Measurements from ENCODE around the gene PGRMC2.

The PGRMC2 gene

DNA sequence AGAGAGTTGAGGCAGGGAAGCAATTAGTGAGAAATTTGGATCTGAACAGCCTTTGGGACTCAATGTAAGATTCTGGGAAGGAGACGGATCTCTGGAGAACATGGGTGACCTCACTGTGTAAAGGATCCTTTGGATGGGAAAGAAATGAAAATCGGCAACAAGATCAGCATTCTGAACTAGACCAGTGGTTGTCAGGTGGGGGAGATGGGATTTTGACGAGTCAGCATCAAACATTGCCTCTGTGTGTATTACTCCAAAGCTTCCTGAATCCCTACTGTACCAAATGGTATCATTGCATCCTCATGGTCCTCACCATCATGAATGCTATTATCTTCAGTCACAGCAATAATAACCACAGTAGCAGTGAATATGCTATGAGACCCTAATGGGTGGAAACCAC lies 52.8 kb downstream of the PGRMC2 start:
- no peak for DNase-seq (ENCODE audit: low read depth)
- in situ Hi-C loops (cut with HindIII; ENCODE audit: low sequenced_read_pairs) = no loop called here
- TF ChIP-seq, protein P1, sequence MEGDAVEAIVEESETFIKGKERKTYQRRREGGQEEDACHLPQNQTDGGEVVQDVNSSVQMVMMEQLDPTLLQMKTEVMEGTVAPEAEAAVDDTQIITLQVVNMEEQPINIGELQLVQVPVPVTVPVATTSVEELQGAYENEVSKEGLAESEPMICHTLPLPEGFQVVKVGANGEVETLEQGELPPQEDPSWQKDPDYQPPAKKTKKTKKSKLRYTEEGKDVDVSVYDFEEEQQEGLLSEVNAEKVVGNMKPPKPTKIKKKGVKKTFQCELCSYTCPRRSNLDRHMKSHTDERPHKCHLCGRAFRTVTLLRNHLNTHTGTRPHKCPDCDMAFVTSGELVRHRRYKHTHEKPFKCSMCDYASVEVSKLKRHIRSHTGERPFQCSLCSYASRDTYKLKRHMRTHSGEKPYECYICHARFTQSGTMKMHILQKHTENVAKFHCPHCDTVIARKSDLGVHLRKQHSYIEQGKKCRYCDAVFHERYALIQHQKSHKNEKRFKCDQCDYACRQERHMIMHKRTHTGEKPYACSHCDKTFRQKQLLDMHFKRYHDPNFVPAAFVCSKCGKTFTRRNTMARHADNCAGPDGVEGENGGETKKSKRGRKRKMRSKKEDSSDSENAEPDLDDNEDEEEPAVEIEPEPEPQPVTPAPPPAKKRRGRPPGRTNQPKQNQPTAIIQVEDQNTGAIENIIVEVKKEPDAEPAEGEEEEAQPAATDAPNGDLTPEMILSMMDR (IDR thresholded peaks at IDR 0.05; ENCODE audit: low read depth, low read length, missing control alignments) = no peak
- H3K4me3 ChIP-seq (ENCODE audit: low read depth, low read length) = no peak overlapping the region

DNA sequence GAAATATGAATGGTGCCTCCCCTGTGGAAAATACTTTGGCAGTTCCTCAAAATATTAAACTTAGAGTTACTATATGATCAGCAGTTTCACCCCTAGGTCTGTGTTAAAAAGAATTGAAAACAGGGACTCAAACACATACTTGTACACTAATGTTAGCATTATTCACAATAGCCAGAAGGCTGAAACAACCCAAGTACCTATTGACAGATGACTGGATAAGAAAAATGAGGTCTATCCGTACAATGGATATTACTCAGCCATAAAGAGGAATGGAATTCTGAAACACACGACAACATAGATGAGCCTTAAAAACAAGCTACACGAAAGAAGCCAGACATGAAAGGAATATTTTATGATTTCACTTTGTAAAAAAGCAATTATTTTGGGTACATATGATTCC lies 54.9 kb downstream of the PGRMC2 start:
- no peak for DNase-seq (ENCODE audit: low read depth)
- in situ Hi-C loops (cut with HindIII; ENCODE audit: low sequenced_read_pairs) = no loop called here
- no peak overlapping the region for H3K4me3 ChIP-seq (ENCODE audit: low read depth, low read length)
- TF ChIP-seq, protein P1 (IDR thresholded peaks at IDR 0.05; ENCODE audit: low read depth, low read length, missing control alignments) = no peak

DNA sequence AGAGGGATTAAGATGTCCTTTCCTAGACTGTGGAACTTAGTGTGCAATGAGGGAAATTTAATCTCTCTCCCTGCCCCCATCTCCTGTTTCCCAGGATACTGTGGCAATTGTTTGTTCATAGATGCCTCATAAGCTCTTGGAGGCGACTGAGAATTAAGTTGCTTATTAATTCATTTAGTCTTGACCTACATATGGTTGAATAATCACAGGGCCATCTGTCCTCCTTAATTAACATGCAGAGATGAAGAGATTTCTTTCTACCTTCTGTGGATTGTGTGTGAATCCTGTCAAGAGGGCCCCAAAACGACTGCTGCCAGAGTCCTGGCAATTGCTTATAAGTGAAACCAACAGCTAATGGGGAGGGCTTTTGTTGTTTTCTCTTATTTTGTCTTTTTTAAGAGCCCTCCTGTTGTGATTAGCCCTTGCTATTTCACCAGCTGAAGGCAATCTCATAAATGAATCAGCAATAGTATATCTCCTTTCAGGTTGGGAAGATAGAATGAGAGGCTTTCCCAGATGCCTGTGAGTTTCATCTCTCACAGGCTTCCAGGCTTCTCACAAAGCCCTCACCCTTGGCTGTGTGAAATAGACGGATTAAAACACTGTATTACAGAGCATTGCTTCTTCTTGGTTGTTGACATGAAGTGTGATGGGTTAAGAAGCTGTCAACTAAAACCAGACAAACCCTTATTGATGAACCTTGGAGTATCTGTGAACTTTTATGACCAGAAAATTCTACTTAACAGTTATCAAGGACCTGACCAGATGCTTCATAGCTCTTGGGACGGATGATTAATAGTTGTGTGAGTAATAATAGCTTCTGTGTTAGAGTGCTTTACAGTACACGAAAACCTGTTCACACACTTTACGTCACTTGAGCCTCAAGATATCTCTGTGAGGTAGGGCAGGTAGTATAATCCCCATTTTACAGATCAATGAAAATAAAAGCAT lies 58.5 kb downstream of the PGRMC2 start:
- TF ChIP-seq, protein P1 (IDR thresholded peaks at IDR 0.05; ENCODE audit: low read depth, low read length, missing control alignments) = no peak
- in situ Hi-C loops (cut with HindIII; ENCODE audit: low sequenced_read_pairs) = no loop called here
- no peak for DNase-seq (ENCODE audit: low read depth)
- H3K4me3 ChIP-seq (ENCODE audit: low read depth, low read length) = no peak overlapping the region

DNA sequence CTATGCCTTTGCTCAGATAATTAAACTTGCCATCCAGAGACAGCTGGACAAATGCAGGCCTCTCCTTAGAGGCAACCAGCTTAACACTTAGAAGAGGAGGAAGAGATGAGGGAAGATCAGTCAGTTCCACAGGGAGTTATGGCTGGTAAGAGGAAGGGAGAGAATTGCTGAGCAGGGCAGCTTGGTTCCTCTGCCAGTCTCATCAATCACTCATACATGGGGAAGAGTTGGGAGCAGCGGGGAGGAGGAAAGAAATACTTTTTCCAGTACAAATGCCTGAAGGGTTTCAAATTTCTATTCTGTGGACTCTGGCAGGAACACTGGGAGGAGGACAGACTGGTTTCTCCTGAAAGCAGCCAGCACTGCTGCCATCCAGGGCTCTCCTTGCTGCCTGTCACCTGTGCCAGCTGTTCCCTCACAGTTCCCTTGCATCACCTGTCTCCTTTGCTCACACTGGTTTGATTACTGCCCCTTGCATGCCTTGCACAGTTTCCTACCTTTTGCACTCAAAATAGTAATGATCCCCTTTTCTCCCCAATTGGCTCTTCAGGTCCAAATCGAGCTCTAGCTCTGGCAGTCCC lies 59.5 kb downstream of the PGRMC2 start:
- no peak overlapping the region for H3K4me3 ChIP-seq (ENCODE audit: low read depth, low read length)
- TF ChIP-seq, protein P1 (IDR thresholded peaks at IDR 0.05; ENCODE audit: low read depth, low read length, missing control alignments) = no peak
- DNase-seq (ENCODE audit: low read depth) = no peak
- in situ Hi-C loops (cut with HindIII; ENCODE audit: low sequenced_read_pairs) = no loop called here

DNA sequence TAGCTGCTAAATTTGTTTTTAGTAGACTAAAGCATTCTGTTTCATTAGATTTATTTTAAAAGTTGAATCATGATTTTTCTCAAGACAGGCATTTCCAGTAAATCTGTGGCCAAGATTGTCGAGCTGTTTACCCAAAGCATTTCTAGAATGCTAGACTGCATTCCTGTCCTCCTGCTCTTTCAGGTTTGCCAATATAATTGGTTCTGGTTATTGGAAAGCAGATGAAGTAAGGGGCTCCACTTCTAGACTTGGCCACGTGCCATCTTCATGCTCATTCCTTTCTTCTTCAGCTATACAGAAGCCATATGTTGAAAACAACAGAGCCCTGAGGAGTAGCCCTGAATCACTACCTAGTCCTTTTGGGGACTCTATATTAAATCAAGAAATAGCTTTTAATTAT lies 62.5 kb downstream of the PGRMC2 start:
- TF ChIP-seq, protein P1 (IDR thresholded peaks at IDR 0.05; ENCODE audit: low read depth, low read length, missing control alignments) = no peak
- peak; percentile 93 for DNase-seq (ENCODE audit: low read depth)
- in situ Hi-C loops (cut with HindIII; ENCODE audit: low sequenced_read_pairs) = no loop called here
- no peak overlapping the region for H3K4me3 ChIP-seq (ENCODE audit: low read depth, low read length)

DNA sequence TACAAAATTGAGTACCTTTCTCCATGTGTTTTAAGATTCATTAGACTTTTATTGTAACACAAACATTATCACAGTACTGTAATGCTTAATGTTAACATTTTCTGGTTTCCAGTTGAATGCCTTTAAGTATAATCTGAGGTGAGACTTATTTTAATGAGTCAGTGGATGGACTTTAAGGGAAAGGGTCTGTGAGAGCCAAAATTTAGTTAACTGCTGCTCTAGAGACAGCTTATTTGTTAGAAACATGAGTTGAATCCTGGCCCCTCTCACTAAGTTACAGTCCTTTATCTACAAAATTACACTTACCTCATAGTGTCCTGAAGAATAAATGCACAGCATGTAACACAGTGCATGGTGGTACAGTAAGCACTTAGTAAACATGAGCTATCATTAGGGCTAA lies 66.0 kb downstream of the PGRMC2 start:
- TF ChIP-seq, protein P1 (IDR thresholded peaks at IDR 0.05; ENCODE audit: low read depth, low read length, missing control alignments) = no peak
- H3K4me3 ChIP-seq (ENCODE audit: low read depth, low read length) = no peak overlapping the region
- in situ Hi-C loops (cut with HindIII; ENCODE audit: low sequenced_read_pairs) = no loop called here
- no peak for DNase-seq (ENCODE audit: low read depth)
